K562 (cell line): ENCODE measurements around the gene WDR1. TPM values are rescaled to one million over a fixed set of nuclear protein-coding genes. Genes with fewer than 3 reads are reported as not detected.

Experiments
- CEBPG ChIP-seq, 3 experiments: fragments of 200-800 bp in 1 of 3; sonication (Bioruptor generic) in 1 of 3; sonication (generic) in 1 of 3; formaldehyde crosslinking in 1 of 3; IDR thresholded peaks in 2 of 3; conservative IDR thresholded peaks in 1 of 3; 2 replicates each; pipeline versions ENCODE4 v1.6.1 to v1.8.0; 2016 to 2022; ENCODE audit warnings: missing compliant biosample characterization in 2 of 3, missing genetic modification characterization in 2 of 3, mild to moderate bottlenecking in 1 of 3, missing genetic modification reagents in 1 of 3
- CSDE1 ChIP-seq, 2 experiments: fragments of 450-650 bp; IDR thresholded peaks; 2 replicates each; pipeline ENCODE4 v1.6.1; 2016; ENCODE audit warnings: mild to moderate bottlenecking in 1 of 2
- FOS ChIP-seq: IDR thresholded peaks from 3 replicates; pipeline ENCODE4 v1.6.1; 2011; ENCODE audit not compliant: insufficient read length; ENCODE audit errors: extremely low read depth
- FOXJ2 ChIP-seq: fragments of 200-800 bp; sonication (Bioruptor generic); IDR thresholded peaks from 2 replicates; pipeline ENCODE4 v1.6.1; 2016; ENCODE audit warnings: missing genetic modification characterization, missing compliant biosample characterization
- FOXP1 ChIP-seq: sonication (generic); formaldehyde crosslinking; IDR thresholded peaks from 2 replicates; pipeline ENCODE4 v1.8.0; 2022; ENCODE audit warnings: mild to moderate bottlenecking, missing genetic modification reagents
- ILF3 ChIP-seq: fragments of 450-650 bp; IDR thresholded peaks from 2 replicates; pipeline ENCODE4 v1.6.1; 2018; ENCODE audit warnings: antibody characterized with exemption, mild to moderate bottlenecking, moderate library complexity, borderline replicate concordance
- IRF2 ChIP-seq: sonication (generic); formaldehyde crosslinking; IDR thresholded peaks from 2 replicates; pipeline ENCODE4 v1.8.1; 2022; ENCODE audit warnings: mild to moderate bottlenecking, missing genetic modification reagents
- MYNN ChIP-seq, 2 experiments: sonication (generic); formaldehyde crosslinking in 1 of 2; IDR thresholded peaks; 2 replicates each; pipeline versions ENCODE4 v1.5.0 to v1.6.1; 2016 to 2020; ENCODE audit warnings: antibody characterized with exemption in 1 of 2, missing genetic modification reagents in 1 of 2
- NFE2 ChIP-seq: IDR thresholded peaks from 2 replicates; pipeline ENCODE4 v1.6.1; 2014; ENCODE audit warnings: antibody characterized with exemption, low read depth
- NR2F6 ChIP-seq: fragments of 450-650 bp; formaldehyde crosslinking; IDR thresholded peaks from 2 replicates; pipeline ENCODE4 v1.4.0; 2020; ENCODE audit warnings: mild to moderate bottlenecking
- NR4A1 ChIP-seq, 2 experiments: fragments of 250-450 bp in 1 of 2; fragments of 450-650 bp in 1 of 2; sonication (Bioruptor Pico) in 1 of 2; IDR thresholded peaks; 2 replicates each; pipeline versions ENCODE4 v1.4.0 to v1.6.1; 2016 to 2020; ENCODE audit warnings: mild to moderate bottlenecking in 2 of 2, missing compliant biosample characterization in 1 of 2, missing genetic modification characterization in 1 of 2, moderate library complexity in 1 of 2
- TAF7 ChIP-seq: fragments of 450-650 bp; IDR thresholded peaks from 2 replicates; pipeline ENCODE4 v1.6.1; 2016; ENCODE audit warnings: missing genetic modification characterization, missing compliant biosample characterization
- ZBTB17 ChIP-seq: fragments of 450-650 bp; formaldehyde crosslinking; IDR thresholded peaks from 2 replicates; pipeline ENCODE4 v1.4.0; 2020; ENCODE audit warnings: mild to moderate bottlenecking
- ZNF134 ChIP-seq: fragments of 250-450 bp; sonication (Bioruptor Pico); conservative IDR thresholded peaks from 2 replicates; pipeline ENCODE4 v1.4.0; 2020
- ZNF174 ChIP-seq: fragments of 250-450 bp; sonication (Bioruptor Pico); IDR thresholded peaks from 2 replicates; pipeline ENCODE4 v1.4.0; 2020; ENCODE audit warnings: mild to moderate bottlenecking
- ZNF431 ChIP-seq: sonication (generic); formaldehyde crosslinking; IDR thresholded peaks from 2 replicates; pipeline ENCODE4 v1.8.0; 2022; ENCODE audit warnings: mild to moderate bottlenecking, missing genetic modification reagents
- ZNF507 ChIP-seq: conservative IDR thresholded peaks from 2 replicates; pipeline ENCODE4 v1.6.1; 2017; ENCODE audit warnings: missing genetic modification characterization, missing compliant biosample characterization
- ZNF76 ChIP-seq: fragments of 250-450 bp; sonication (Bioruptor Pico); IDR thresholded peaks from 2 replicates; pipeline ENCODE4 v1.4.0; 2020; ENCODE audit warnings: mild to moderate bottlenecking, moderate library complexity, borderline replicate concordance
- polyA plus RNA-seq, 8 experiments: library from polyadenylated mRNA; depleted of rRNA in 4 of 8; stranded (reverse) in 5 of 8; unstranded in 3 of 8; fragments of >200 nt; fragmentation: Nextera tagmentation in 2 of 8; fragmentation: Illumina TruSeq in 1 of 8; extraction: Ambion mirVana in 2 of 8; extraction: Trizol in 1 of 8; gene quantifications; 2 replicates each; pipeline versions ENCODE4 v1.2.1 to v1.2.3, GENCODE V29; 2011 to 2014; ENCODE audit warnings: inconsistent platforms in 1 of 8, missing spikeins in 1 of 8
- total RNA-seq, 7 experiments: library from RNA; depleted of rRNA in 6 of 7; stranded (reverse); fragments of >200 nt in 6 of 7; fragmentation: Illumina TruSeq in 2 of 7; extraction: Trizol in 2 of 7; gene quantifications; 2 replicates each; pipeline versions ENCODE4 v1.2.1 to v1.2.3, GENCODE V29; 2011 to 2021; ENCODE audit warnings: low replicate concordance in 1 of 7
- TF ChIP-seq, protein P1 (sequence below): sonication (generic); formaldehyde crosslinking; IDR thresholded peaks from 2 replicates; pipeline ENCODE4 v1.8.0; 2022; ENCODE audit warnings: missing genetic modification reagents, mild to moderate bottlenecking, moderate library complexity, borderline replicate concordance
- TF ChIP-seq, protein P2 (sequence below): fragments of 250-450 bp; sonication (Bioruptor Pico); IDR thresholded peaks from 2 replicates; pipeline ENCODE4 v1.5.0; 2021
- TF ChIP-seq, protein P3 (sequence below), 2 experiments: IDR thresholded peaks; 2 replicates each; pipeline ENCODE4 v1.6.1; 2011; ENCODE audit warnings: borderline replicate concordance in 1 of 2, control low read depth in 1 of 2, low read depth in 1 of 2, low read length in 1 of 2, mild to moderate bottlenecking in 1 of 2, mixed read lengths in 1 of 2, moderate library complexity in 1 of 2; ENCODE audit not compliant: insufficient read depth in 1 of 2, insufficient read length in 1 of 2, poor library complexity in 1 of 2, severe bottlenecking in 1 of 2; ENCODE audit errors: extremely low read depth in 1 of 2
- TF ChIP-seq, protein P4 (sequence below): sonication (generic); formaldehyde crosslinking; IDR thresholded peaks from 2 replicates; pipeline ENCODE4 v1.8.0; 2022; ENCODE audit warnings: missing genetic modification reagents, mild to moderate bottlenecking, borderline replicate concordance

Gene WDR1
- total and polyA plus RNA-seq, 9 of the 15 experiments (the other 6 are each of a cell fraction or from before 2014, with no cell fraction given), result 16.1 to 213 (median 125) TPM

DNA sequence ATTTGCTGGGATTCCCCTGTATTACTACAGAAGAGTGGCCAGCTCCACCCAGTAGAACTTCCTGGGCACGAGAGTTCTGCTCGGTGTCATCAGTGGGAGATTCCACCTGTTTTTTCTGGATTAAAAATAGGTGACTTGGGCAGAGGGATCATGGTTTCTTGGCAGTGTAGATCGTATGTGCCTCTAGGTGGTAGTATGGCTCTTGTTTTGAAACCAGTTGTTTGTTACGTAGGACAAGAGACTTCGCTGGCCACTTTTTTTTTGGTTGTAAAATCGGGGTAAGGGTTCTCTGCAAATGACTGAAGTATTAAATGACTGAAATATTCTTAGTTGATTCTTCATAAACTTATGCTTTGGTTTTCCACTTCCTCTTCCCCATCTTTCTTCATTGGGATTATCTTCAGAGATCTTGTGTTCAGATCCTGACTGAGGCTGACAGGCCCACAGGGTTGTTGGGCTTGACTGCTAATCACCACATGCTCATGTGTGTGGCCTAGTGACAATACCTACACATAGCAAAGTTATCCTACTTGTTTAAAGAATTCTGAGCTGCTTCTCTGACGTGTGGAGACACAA is 43.8 kb upstream of the WDR1 start (continued):
- TF ChIP-seq ZNF76 (CRISPR knock-in tag), result no peak
- TF ChIP-seq ZNF507 (tag), result no peak
- TF ChIP-seq, protein P1, sequence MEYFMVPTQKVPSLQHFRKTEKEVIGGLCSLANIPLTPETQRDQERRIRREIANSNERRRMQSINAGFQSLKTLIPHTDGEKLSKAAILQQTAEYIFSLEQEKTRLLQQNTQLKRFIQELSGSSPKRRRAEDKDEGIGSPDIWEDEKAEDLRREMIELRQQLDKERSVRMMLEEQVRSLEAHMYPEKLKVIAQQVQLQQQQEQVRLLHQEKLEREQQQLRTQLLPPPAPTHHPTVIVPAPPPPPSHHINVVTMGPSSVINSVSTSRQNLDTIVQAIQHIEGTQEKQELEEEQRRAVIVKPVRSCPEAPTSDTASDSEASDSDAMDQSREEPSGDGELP, result no peak
- TF ChIP-seq, protein P2, sequence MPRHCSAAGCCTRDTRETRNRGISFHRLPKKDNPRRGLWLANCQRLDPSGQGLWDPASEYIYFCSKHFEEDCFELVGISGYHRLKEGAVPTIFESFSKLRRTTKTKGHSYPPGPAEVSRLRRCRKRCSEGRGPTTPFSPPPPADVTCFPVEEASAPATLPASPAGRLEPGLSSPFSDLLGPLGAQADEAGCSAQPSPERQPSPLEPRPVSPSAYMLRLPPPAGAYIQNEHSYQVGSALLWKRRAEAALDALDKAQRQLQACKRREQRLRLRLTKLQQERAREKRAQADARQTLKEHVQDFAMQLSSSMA, result no peak
- TF ChIP-seq, protein P3, sequence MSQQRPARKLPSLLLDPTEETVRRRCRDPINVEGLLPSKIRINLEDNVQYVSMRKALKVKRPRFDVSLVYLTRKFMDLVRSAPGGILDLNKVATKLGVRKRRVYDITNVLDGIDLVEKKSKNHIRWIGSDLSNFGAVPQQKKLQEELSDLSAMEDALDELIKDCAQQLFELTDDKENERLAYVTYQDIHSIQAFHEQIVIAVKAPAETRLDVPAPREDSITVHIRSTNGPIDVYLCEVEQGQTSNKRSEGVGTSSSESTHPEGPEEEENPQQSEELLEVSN (IDR thresholded peaks at IDR 0.05; ENCODE audit: borderline replicate concordance in 1 of 2, extremely low read depth in 1 of 2, insufficient read depth in 1 of 2, insufficient read length in 1 of 2, low read depth in 1 of 2, low read length in 1 of 2, poor library complexity in 1 of 2, severe bottlenecking in 1 of 2), result no peak
- TF ChIP-seq TAF7 (tag), result no peak
- TF ChIP-seq ZNF174, result no peak
- no peak for TF ChIP-seq ZBTB17 (CRISPR knock-in tag)
- no peak for TF ChIP-seq NFE2
- no peak for TF ChIP-seq CEBPG (CRISPR knock-in tag; IDR thresholded peaks at IDR 0.05)
- TF ChIP-seq CEBPG (tag; conservative IDR thresholded peaks at IDR 0.05 in 1 of 2, IDR thresholded peaks at IDR 0.05 in 1 of 2), result no peak
- TF ChIP-seq ZNF134 (CRISPR knock-in tag), result no peak
- TF ChIP-seq FOXP1 (CRISPR knock-in tag), result no peak
- TF ChIP-seq, protein P4, sequence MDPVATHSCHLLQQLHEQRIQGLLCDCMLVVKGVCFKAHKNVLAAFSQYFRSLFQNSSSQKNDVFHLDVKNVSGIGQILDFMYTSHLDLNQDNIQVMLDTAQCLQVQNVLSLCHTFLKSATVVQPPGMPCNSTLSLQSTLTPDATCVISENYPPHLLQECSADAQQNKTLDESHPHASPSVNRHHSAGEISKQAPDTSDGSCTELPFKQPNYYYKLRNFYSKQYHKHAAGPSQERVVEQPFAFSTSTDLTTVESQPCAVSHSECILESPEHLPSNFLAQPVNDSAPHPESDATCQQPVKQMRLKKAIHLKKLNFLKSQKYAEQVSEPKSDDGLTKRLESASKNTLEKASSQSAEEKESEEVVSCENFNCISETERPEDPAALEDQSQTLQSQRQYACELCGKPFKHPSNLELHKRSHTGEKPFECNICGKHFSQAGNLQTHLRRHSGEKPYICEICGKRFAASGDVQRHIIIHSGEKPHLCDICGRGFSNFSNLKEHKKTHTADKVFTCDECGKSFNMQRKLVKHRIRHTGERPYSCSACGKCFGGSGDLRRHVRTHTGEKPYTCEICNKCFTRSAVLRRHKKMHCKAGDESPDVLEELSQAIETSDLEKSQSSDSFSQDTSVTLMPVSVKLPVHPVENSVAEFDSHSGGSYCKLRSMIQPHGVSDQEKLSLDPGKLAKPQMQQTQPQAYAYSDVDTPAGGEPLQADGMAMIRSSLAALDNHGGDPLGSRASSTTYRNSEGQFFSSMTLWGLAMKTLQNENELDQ, result no peak
- TF ChIP-seq IRF2 (CRISPR knock-in tag), result no peak
- no peak for TF ChIP-seq FOS
- TF ChIP-seq CSDE1 (IDR thresholded peaks at IDR 0.05), result no peak
- no peak for TF ChIP-seq ILF3
- no peak for TF ChIP-seq NR4A1 (CRISPR knock-in tag; IDR thresholded peaks at IDR 0.05)
- TF ChIP-seq NR4A1 (tag; IDR thresholded peaks at IDR 0.05), result no peak
- TF ChIP-seq MYNN (IDR thresholded peaks at IDR 0.05), result no peak
- no peak for TF ChIP-seq MYNN (CRISPR knock-in tag; IDR thresholded peaks at IDR 0.05)
- TF ChIP-seq NR2F6 (CRISPR knock-in tag), result no peak
- TF ChIP-seq FOXJ2 (tag), result no peak
- no peak for TF ChIP-seq ZNF431 (CRISPR knock-in tag)
